GM21723 (cell line): ENCODE results near the gene RAB11FIP5.
"Not testable (repeated sequence)": the region's sequence is repeated elsewhere in the genome, so short reads cannot be mapped to it uniquely, and the experiment has no call there.

Source experiments
- ATAC-seq: cut with Tn5 transposase; IDR thresholded peaks from one replicate; pipeline ENCODE4 v1.9.1; 2021; ENCODE audit warnings: mild to moderate bottlenecking, moderate library complexity; ENCODE audit not compliant: unreplicated experiment

RAB11FIP5 gene

DNA sequence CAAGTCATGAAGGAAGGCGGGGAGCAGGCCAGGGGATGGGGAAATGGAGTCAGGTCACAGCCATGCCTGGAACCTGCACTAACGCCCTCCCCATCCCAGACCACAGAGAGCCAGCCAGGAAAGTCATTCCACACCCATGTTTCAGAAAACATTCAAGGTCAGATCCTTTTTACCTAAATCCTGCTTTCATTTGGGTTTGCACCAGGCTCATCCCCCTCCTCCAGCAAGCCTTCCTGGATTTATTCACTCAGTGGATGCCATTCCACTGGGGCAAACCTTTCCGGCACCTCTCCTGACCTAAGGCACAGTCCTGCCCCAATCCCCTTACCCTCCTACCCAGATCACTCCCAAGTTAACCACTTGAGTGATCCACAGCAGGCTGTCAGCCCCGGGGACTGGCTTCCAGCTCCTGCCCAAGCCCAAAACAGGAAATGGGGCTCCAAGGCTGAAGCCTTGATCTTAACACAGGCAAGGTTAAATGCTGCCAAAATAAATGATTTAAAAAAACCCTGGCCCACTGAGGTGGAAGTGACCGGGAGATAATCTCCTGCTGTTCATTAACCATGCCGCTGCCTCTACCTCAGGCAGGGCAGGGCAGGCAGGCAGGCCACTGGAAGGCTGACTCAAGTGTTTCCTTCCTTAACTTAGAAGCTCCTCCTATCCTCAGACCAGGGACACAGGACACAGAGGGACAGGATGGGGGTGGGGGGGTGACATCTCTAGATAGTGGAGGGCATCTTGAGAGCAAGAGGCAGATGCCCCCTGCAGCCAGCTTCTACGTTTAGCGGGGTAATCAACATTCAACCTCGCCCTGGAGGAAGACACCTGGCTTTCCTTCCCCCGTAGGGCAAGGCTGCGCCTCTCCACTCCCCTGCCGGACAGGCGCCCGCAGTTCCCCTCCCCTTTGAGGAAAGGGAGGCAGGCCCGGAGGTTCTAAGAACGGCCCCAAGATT is 1.4 kb downstream of the RAB11FIP5 start:
- no peak for ATAC-seq

DNA sequence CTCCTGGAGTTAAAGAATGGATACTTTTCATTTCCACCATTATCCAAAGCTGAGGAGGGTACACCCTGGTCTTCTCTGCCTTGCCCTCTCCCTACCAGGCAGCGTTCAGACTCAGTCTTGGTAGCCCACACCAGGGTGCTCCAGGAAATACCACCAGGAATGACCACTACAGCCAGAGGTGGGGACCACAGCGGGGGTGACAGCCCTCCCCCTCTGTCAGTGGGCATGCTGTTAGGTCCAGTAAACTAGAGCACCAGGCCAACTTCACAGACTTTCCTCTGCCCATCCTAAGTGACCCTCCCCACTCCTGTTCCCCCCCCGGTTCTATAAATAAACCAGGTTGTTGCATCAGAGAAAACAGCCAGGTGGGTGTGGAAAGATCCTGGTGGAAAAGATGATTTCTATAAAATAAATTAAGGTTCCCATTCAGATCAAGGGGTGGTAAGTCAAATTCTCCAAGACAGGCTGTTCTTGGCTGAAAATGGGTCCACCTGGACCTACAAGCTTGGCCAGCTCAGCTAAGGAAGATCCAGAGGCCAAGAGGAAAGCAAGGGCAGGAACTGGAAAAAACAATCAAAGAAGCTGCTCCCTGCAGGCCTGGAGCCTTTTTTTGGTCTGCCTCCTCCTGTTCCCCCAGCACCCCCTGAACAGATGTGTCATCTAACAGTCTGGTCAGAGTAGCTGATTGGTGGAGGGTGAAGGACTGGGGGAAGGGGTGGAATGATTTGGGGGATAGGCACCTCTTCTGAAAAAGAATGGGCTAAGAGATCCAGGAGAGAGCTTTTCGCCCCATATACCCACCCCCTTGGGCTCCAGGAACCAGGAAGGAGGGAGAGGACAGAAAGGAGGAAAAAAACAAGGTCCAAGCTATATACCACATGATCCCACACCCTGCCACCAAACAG is 2.3 kb downstream of the RAB11FIP5 start:
- ATAC-seq = no peak

DNA sequence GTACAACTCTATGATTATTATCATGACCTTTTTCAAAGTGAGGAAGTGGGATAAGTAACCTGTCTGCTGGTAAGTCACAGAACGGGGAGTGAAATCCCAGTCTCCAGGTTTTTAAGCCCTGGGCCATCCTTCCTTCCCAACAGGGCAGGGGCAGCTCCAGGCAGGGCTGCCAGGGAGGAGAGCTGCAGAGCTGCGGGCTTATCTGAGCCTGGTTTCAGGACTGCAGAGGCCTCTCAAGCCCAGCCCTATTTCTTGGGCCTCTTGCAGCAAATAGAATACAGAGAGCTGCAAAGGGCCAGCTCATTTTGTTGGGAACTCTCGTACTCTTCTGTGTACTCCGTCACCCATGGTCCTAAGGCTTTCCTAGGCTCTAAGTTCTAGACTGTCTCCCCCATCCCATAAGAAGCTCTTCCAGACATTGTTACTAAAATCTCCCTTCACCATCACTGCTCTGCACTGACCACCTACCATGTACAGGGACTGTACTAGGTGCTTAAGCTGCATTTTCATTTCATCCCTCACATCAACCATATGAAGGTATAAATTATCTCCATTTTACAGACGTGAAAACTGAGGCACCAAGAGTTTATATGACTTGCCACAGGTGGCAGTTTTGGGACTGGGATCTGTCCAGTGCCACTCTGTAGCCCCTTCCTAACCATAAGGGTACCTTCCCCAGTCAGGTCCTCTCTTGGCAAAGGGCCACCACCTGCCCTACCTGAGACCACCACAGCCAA is 3.1 kb downstream of the RAB11FIP5 start:
- ATAC-seq = no peak

DNA sequence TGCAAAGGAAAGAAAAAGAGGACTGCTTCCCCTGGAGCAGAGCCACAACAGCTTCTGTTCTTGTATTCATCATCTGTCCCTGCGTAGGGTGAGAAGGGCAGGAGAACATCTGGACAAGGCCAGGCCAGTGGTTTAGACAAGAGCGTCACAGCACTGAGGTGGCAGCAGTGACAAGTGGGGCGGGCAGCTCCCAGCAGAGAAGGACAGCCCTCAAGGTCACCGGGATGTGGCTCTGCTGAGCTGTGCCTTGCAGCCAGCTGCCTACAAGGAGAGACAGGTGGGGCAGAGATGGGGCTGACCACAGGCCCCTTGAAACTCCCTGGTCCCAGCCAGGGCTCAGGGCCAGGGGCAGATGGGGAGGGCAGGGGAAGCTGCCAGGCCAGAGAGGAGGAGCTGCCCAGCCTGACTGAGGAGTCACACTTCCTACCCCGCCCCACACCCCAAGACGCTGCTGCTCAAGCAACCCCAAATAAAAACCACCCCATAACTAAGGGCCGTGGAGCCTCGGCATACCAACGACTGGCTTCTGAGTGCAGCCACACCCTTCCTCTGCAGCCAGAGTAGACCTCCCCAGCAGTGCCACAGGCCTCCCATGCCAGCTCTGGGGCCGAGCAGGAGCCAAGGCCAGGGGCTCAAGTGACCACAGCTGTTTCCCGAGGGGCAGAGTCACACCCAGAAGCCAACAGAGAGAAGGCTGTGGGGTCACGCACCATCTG is 5.4 kb downstream of the RAB11FIP5 start:
- no peak for ATAC-seq

DNA sequence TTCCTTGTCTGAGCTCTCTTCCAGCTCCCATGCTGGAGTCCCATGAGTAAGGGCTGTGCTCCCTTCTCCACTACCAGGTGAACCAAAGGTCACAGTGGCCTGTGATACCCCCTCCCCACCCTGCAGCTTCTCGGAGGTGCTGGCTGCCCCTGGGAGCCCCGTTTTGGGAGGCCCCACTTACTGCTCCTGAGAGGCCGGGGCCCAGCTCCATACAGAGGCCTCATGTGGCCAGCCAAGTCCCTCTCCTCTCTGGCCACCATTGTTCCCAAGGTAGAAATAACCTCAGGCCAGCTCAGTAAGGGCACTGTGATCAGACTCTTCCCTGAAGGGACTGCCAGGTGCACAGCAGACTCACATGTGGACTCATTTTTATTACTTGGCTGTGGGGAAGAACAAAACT is 6.0 kb downstream of the RAB11FIP5 start:
- no peak for ATAC-seq

DNA sequence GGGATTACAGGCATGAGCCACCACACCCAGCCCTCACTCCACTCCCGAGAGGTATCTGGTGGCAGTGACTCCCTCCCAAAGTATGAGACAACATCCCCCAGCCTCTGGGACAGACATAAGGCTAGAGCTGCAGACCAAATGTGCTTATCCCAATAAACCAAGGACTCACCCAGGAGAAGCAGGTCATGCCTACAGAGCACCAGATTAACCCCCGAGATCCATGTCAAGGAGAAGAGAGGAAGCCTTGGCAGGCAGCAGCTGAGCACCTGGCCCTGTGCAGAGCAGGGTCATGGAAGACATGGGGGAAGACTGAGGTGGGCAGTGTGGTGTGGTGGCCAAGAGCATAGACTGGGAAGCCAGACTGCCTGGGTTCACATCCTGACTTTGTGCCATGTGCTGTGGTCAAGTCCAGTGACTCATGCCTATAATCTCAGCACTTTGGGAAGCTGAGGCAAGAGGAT is 7.2 kb downstream of the RAB11FIP5 start:
- ATAC-seq = no peak

DNA sequence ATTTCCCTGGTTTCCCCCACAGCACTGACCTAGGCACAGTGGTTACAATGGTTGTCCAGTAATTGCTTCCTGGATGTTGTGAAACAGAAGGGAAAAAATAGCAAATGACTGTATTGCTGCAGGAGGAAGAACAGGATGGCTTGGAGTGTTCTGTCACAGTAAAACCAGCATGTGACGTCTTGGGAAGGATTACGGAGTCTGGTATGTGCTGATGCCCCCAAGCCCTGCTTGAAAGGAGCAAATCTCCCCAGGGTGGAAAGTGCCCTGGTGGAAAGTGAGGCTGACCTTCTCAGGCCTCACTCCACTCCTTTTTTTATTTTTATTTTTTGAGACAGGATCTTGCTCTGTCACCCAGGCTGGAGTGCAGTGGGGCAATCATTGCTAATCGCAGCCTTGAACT is 7.8 kb downstream of the RAB11FIP5 start:
- ATAC-seq = no peak

DNA sequence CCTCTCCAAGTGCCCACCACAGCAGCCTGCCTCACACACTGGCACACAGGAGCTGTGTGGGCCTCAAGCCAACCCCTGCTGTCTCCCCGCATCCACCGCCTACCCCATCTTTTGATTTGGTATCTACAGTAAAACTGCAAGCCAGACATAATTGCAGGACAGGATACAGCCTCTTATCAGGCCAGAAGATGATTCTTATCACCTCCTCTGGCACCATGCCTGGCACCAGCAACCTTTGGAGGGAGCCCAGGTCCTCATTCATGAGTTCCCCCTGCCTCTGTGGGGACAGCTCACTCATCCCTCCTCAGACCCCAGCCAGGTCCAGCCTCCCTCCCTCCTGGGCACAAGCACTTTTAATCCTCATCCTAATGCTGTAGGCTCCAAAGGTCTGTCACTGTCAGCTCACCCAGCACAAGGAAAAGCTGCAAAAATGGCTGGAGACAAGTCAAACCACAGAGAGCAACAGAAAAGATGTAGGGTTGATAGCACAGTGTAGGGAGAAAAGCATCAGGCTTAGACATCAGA is 9.7 kb downstream of the RAB11FIP5 start:
- ATAC-seq = no peak

DNA sequence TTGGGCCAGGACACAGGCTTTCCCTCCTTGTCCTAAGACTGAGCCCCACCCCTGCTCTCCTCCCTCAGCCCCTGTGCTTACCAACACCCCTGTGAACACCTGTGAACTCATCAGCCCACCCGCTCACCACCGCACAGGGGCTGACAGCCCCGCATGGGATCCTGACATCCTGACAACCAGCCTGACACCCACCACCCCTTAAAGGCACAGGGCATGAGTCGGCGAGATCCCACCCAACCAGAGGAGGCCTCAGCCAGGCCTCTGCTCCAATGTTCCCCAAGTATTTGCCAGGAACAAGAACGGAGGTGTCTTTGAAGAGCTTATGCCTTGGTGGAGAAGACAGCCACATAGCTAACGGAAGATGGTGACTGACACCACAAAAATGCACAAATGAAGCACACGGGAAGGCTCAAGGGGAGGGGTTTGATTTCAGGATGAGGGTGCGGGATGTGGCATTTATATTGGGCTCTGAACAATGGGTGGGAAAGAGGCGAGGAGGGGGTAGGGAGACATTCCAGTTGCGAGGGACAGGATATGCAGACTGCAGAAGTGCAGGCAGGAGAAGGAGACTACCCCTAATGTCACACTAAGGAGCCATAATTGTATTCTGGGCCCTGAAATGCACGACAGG is 11.0 kb downstream of the RAB11FIP5 start:
- no peak for ATAC-seq

DNA sequence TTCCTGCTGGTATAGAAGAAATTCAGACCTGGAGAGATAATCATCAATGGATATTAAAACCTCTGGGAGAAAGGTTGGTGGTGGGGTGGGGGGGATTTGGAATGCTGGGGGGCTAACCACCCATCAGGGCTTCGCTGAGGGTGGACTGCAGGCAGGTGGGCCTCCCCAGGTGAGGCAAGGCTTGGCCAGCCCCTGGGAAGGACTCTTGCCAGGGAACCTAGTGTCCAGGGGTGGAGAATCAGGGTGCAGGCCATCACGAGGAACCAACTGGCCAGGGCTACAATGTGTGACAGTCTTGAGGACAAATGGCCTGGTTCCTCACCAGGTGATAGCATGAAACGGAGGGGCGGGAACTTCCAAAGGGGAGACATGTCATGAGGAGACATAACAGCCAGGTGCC is 11.8 kb downstream of the RAB11FIP5 start:
- no peak for ATAC-seq

DNA sequence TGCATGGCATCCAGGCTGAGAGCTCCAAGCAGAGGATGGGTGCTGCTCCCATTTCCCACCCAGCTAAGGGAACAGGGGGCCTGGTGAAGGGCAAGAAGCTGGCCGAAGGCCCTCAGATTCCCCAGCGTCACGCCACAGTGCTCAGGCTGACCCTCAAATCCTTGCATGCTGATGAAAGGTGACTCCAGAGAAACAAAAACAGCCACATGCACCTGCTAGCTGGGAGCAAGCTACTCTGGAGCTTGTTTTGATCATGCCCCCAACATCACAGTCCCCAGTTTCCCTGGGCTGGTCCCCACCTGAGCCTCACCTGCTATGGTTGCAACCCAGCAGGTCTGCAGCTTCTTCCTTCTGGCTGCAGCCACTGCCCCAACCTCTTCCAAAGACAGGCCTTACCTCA is 13.3 kb downstream of the RAB11FIP5 start:
- ATAC-seq = no peak

DNA sequence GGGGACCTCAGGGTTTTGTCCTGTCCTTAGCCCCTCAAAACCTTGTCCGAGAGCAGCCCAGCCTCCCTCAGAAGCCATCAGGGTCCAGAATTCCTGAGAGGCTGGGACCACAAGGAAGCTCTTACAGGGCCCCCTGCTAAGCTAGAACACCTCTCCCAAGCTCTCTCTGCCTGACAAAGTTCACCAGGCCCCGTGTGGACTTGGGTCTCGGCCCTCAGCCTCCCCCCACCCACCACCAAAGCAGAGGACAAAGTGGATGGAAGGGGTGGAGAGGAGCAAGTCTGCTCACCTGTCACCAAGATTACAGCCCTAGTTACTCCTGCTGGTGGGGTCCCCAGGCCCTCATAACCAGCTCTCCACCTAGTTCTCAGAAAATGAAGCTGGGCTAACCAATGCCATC is 16.8 kb downstream of the RAB11FIP5 start:
- ATAC-seq = no peak

DNA sequence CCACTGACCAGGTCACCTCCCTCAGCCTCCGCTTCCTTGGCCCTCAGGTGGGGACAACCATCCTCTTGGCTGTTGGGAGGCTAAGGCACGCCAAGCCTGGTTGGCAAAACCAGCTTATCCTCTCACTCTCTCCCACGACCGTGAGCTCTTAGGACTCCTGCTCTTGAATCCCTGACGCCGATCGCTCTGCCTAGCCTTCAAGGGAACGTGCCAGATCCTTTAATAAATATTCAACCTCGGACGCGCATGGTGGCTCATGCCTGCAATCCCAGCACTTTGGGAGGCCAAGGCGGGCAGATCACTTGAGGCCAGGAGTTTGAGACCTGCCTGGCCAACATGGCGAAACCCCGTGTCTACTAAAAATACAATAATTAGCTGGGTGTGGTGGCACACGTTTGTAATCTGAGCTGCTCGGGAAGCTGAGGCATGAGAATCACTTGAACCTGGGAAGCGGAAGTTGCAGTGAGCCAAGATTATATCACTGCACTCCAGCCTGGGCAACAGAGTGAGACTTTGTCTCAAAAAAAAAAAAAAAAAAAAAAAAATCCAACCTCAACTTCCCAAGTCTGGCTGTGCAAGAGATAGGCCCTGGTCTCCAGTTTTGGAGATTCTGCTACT is 19.0 kb downstream of the RAB11FIP5 start:
- not testable (repeated sequence) for ATAC-seq

DNA sequence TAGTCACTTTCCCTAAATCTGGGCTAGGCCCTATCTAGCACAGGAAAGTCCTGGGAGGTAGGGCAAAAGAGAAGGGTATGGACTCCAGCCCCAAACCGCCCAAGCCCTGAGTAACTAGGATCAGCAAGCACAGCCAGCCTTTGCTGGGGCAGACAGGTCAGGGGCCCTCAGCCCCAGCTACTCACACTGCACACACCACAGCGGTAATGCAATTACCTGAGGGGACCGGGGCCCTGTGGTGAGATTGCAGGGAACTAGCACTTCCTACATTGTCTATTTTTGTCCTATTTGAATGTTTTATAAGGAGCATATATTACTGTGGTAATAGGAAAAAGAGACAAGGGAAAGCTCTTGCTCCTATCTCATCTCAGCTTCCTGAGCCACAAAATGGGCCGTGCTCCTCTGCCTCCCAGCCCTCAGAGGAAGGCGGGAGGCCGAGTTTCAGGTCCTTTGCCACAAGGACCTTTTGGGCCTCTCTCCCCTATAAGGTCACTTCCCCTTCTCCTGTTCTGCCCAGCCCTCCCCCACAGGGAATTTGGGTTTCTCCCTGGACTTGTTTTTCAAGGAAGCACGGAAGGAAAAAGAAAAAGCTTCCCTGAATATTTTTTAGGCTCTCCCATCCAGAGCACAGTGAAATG is 20.5 kb downstream of the RAB11FIP5 start:
- no peak for ATAC-seq

DNA sequence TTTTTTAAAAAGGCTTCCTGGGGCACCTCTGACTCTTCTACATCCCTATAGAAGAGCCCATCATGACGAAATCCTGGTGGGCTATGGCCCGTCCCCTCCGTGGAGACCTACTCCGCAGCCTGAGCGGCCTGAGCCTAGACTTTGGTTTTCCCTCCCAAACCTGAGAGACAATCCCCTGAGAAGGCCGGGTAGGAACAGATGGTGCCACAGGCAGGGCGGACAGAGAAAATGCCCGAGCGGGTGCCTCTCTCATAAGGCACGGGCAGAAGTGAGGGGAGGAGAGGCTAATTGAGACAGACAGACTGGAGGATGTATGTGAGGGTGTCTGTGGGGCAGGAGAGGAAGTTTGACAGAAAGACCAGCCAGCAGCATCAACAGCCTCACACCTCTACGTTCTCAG is 21.1 kb downstream of the RAB11FIP5 start:
- ATAC-seq = no peak

DNA sequence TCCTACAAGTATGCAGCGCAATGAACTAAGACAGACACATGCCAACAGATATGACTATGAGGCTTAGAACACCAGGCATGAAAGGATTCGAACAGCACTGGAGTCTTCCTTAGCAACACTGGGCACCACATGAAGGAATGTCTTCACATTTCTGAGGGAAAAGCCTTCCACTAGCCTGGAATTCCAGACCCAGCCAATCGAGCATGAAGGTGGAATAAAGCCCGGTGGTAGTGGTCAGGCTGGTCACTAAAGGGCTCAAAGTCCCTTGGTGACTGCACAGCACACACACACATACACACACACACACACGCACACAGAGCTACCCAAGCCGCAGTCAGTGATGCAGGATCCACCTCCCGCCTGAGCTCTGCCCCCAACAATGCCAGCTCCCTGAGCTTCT is 21.6 kb downstream of the RAB11FIP5 start:
- ATAC-seq = no peak

DNA sequence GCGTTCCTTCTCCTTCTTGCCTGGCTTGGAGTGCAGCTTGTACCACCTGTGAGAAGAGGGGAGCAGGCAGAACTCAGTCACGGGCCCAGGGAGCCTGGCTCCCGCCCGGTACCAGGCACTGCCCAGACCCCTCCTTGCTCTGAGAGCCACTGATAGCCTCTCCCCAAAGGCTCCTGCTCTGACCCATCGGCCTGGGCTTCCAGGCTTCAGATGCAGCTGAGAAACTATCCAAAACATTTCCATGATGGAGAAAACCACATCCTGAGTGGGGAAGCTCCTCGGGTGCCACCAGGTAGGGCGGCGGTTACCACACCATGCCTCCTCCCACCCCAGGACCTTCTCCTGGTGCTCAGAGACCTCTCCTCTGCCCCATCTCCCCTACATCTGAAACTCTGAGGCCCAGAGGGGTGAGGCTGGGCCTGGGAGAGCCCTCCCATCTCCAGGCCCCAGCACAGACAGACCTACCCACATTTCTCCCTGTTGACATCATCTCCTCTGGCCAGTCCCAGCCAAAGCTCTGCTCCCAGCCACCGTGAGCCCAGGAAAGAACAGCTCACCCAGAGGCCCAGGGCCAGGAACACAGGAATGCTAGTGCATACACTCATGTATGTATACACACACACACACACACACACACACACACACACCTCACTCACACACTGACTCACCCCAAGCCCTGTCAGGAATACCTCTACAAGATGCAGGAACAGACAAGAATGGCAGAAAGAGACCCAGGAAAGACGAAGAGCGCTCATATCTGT is 23.3 kb downstream of the RAB11FIP5 start:
- no peak for ATAC-seq

DNA sequence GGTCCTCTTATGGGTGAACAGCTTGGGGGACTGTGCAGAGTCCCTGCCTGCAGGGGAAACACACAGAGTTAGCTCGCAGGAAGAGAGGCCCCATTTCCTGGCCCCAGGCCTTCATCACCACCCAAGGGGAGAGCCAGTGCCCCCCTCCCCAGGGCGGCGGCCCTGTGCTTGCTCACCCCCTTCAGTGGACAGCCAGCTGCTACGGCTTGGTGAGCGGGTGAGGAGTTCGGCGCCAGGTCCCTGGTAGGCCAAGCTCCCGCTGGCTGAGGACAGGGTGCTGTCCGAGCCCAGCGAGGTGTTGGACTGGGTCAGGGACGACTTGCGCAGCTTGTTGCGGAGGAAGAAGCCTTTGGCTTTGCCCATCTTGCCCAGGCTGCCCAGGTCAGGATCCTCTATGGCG is 24.0 kb downstream of the RAB11FIP5 start:
- ATAC-seq = no peak
